ENCODE measurements around the gene SPATA19. TPM values are rescaled to one million over a fixed set of nuclear protein-coding genes. Genes with fewer than 3 reads are reported as not detected.

SPATA19 gene
- total and polyA plus RNA-seq, 2 of the 13 experiments (the other 11 are each of a cell fraction or from before 2014, with no cell fraction given): not detected

GRCh38 chr11:133829566-133829965, 15.7 kb downstream of the SPATA19 start (continued):
- TF ChIP-seq ZBTB37 (CRISPR knock-in tag; IDR thresholded peaks at IDR 0.05) (no peak), ZNF780A (CRISPR knock-in tag; IDR thresholded peaks at IDR 0.05) (no peak), NCOR1 (IDR thresholded peaks at IDR 0.05; ENCODE audit: borderline replicate concordance, low read length) (no peak), ZNF713 (CRISPR knock-in tag; IDR thresholded peaks at IDR 0.05) (no peak), SP2 (CRISPR knock-in tag; IDR thresholded peaks at IDR 0.05) (no peak), TOPORS (CRISPR knock-in tag; IDR thresholded peaks at IDR 0.05) (no peak), ZNF24 (IDR thresholded peaks at IDR 0.05) (no peak)
- TF ChIP-seq, protein P1, sequence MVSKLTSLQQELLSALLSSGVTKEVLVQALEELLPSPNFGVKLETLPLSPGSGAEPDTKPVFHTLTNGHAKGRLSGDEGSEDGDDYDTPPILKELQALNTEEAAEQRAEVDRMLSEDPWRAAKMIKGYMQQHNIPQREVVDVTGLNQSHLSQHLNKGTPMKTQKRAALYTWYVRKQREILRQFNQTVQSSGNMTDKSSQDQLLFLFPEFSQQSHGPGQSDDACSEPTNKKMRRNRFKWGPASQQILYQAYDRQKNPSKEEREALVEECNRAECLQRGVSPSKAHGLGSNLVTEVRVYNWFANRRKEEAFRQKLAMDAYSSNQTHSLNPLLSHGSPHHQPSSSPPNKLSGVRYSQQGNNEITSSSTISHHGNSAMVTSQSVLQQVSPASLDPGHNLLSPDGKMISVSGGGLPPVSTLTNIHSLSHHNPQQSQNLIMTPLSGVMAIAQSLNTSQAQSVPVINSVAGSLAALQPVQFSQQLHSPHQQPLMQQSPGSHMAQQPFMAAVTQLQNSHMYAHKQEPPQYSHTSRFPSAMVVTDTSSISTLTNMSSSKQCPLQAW (CRISPR knock-in tag; IDR thresholded peaks at IDR 0.05): no peak

GRCh38 chr11:133828871-133829270, 16.4 kb downstream of the SPATA19 start:
- H3K4me1 ChIP-seq (ENCODE audit: insufficient read depth, low read length): no peaks in the 10 kb centered on the region
- ATAC-seq (no peak), FAIRE-seq (no peak), DNase-seq (ENCODE audit: low spot score) (no peak)
- intact Hi-C loops (cut with micrococcal nuclease; ENCODE audit: unreplicated experiment) (no loop called here), in situ Hi-C loops (cut with HindIII; ENCODE audit: extremely low pct_ligation_motif_present, low pct_unique_long_range_greater_than_20kb) (loop anchor here (10.0 kb wide), 1 partner anchor 694 kb away; no protein-coding TSS in a partner anchor)
- no TSS peak for BruUV-seq (replicated peaks)
- 0% methylated on average over 2 of the region's 5 CpGs for WGBS (ENCODE audit: low lambda C conversion rate)
- no peak overlapping the region for H2AFZ ChIP-seq (ENCODE audit: low read length)
- no peaks in the 10 kb centered on the region for H3K9me3 ChIP-seq (ENCODE audit: low read length)
- H3K4me3 ChIP-seq (replicated peaks in 1 of 3; ENCODE audit: insufficient read depth in 1 of 3, low read depth in 2 of 3, low read length in 3 of 3): no peak overlapping the region
- no peaks in the 10 kb centered on the region for H3K79me2 ChIP-seq (ENCODE audit: insufficient read depth, low read length)
- no peak overlapping the region for H3K4me2 ChIP-seq (ENCODE audit: low read depth, low read length)
- H3K36me3 ChIP-seq (replicated peaks in 1 of 2; ENCODE audit: control insufficient read depth in 1 of 2, insufficient read depth in 2 of 2, low read length in 2 of 2): no peaks in the 10 kb centered on the region
- CTCF ChIA-PET (ENCODE audit: low intra/inter-chr PET ratio, low total read pairs): no interaction called here
- POLR2A ChIA-PET: no interaction called here
- no peak overlapping the region for H3K9ac ChIP-seq (ENCODE audit: insufficient read depth, low read depth, low read length)
- no peak overlapping the region for H3K27ac ChIP-seq (ENCODE audit: extremely low read length, insufficient read depth, low read length)
- no peaks in the 10 kb centered on the region for H3K27me3 ChIP-seq (ENCODE audit: control insufficient read depth in 1 of 2, insufficient read depth in 2 of 2, low read length in 2 of 2)
- no peaks in the 10 kb centered on the region for H4K20me1 ChIP-seq (ENCODE audit: insufficient read depth, low read length)
- no peak for TF ChIP-seq ZFP82 (CRISPR knock-in tag; IDR thresholded peaks at IDR 0.05; ENCODE audit: borderline replicate concordance)
- no peak for TF ChIP-seq RXRA (CRISPR knock-in tag; IDR thresholded peaks at IDR 0.05)
- no peak for TF ChIP-seq PAWR (CRISPR knock-in tag; IDR thresholded peaks at IDR 0.05; ENCODE audit: borderline replicate concordance)
- TF ChIP-seq, protein P2, sequence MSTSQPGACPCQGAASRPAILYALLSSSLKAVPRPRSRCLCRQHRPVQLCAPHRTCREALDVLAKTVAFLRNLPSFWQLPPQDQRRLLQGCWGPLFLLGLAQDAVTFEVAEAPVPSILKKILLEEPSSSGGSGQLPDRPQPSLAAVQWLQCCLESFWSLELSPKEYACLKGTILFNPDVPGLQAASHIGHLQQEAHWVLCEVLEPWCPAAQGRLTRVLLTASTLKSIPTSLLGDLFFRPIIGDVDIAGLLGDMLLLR (CRISPR knock-in tag; IDR thresholded peaks at IDR 0.05): no peak
- TF ChIP-seq MXD4 (CRISPR knock-in tag; IDR thresholded peaks at IDR 0.05): no peak
- no peak for TF ChIP-seq ZNF343 (CRISPR knock-in tag; IDR thresholded peaks at IDR 0.05)
- TF ChIP-seq, protein P3, sequence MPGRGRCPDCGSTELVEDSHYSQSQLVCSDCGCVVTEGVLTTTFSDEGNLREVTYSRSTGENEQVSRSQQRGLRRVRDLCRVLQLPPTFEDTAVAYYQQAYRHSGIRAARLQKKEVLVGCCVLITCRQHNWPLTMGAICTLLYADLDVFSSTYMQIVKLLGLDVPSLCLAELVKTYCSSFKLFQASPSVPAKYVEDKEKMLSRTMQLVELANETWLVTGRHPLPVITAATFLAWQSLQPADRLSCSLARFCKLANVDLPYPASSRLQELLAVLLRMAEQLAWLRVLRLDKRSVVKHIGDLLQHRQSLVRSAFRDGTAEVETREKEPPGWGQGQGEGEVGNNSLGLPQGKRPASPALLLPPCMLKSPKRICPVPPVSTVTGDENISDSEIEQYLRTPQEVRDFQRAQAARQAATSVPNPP (CRISPR knock-in tag; IDR thresholded peaks at IDR 0.05): no peak
- TF ChIP-seq, protein P4, sequence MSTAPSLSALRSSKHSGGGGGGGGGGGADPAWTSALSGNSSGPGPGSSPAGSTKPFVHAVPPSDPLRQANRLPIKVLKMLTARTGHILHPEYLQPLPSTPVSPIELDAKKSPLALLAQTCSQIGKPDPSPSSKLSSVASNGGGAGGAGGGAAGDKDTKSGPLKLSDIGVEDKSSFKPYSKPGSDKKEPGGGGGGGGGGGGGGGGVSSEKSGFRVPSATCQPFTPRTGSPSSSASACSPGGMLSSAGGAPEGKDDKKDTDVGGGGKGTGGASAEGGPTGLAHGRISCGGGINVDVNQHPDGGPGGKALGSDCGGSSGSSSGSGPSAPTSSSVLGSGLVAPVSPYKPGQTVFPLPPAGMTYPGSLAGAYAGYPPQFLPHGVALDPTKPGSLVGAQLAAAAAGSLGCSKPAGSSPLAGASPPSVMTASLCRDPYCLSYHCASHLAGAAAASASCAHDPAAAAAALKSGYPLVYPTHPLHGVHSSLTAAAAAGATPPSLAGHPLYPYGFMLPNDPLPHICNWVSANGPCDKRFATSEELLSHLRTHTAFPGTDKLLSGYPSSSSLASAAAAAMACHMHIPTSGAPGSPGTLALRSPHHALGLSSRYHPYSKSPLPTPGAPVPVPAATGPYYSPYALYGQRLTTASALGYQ (CRISPR knock-in tag; IDR thresholded peaks at IDR 0.05): no peak
- no peak for TF ChIP-seq ZFP37 (CRISPR knock-in tag; IDR thresholded peaks at IDR 0.05; ENCODE audit: borderline replicate concordance)
- TF ChIP-seq NAIF1 (CRISPR knock-in tag; IDR thresholded peaks at IDR 0.05; ENCODE audit: borderline replicate concordance): no peak
- no peak for TF ChIP-seq SNRNP70 (IDR thresholded peaks at IDR 0.05; ENCODE audit: low read depth, low read length)

All from HepG2 (cell line).